Stimulated activated CD4-positive, alpha-beta T cell treated with anti-CD3 and anti-CD28 coated beads, TNF-alpha, amount 100 ng/mL, for 1 hour (primary cell): ENCODE measurements around the gene EXOC6B.

Source experiments
- DNase-seq, 3 donors: peaks; one replicate each; pipeline ENCODE4 v3.0.0-alpha.2; 2020; ENCODE audit warnings: low read depth in 3 of 3, low spot score in 1 of 3

EXOC6B gene

DNA sequence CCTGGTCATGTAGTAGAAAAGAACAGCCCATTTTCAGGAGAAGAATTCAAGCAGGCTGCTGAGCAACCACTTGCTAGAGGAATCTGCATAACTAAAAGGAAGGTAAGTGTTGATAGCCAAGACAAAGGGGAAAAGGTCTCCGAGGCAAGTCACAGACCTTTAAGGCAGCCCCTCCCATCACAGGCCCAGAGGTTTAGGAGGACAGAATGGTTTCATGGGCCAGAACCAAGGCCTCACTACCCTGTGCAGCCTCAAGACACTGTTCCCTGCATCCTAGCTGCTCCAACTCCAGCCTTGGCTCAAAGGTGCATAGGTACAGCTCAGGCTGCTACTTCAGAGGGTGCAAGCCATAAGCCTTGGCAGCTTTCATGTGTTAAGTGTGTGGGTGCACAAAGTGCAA lies 439.5 kb downstream of the EXOC6B start:
- DNase-seq: no peak

DNA sequence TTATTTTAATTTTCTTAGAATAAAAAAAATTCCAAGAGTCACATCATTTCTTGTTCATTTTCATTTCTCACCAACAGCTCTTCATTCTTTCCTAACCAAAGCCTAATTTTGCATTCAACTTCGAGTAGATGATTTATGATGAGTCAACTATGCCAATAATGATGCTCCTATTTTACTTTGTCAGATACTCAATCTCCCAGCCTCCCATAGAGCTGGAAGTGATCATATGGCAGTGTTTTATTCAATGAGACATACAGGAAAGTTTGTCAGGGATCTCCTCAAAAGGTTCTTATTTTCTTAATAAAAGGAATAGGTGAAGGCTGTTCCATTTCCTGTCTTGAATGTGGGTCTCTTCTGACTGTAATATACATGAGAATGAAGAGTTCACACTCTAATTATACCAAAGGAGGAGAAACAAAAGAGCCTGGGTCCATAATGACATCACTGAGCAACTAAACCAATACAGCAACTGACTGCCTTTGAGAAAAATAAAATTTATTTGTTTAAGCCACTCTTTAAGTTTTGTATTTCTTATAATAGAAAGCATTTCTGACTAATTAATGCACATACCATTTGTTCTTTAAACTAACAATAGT lies 447.0 kb downstream of the EXOC6B start:
- no peak for DNase-seq

DNA sequence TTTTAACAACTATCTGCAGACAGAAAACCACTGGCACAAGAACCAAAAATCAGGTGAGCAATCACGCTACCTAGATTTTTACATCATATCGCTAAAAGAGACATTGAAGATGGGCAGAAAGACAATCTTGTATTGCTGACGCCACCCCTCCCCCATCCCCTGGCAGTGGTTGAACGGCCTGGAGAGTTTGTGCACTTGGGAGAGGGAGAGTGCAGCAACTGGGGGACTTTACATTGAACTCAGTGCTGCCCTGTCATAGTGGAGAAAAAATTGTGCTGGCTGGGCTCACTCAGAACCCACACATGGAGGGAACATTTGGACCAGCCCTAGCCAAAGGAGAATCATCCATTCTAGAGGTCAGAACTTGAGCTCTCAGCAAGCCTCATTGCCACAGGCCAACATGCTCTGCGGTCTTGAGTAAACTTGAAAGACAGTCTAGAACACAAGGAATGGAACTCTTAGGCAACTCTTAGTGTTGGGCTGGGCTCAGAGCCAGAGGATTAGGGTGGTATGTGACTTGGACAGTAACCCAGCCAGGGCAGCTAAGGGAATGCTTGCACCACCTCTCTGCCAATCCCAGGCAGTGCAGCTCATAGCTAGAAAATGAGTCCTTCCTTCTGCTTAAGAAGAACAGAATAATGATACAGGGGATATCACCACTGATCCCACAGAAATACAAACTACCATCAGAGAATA lies 458.2 kb downstream of the EXOC6B start:
- no peak for DNase-seq

DNA sequence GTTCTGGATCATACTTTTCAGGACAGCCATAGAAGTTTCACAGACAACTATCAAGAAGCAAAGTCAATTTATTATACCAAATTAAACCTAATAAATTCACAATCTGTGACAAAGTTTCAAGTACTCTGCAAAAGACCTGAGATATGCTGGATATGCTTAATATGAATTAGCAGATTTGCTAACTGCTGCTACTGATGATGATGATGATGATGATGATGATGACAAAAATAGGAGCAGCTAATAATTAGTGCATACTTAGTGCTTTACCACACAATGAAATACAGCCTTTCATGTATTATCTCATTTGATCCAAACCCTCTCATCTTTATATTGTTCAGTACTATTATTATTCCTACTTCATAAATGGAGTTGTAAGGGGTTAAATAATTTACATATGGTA lies 462.4 kb downstream of the EXOC6B start:
- DNase-seq: no peak

DNA sequence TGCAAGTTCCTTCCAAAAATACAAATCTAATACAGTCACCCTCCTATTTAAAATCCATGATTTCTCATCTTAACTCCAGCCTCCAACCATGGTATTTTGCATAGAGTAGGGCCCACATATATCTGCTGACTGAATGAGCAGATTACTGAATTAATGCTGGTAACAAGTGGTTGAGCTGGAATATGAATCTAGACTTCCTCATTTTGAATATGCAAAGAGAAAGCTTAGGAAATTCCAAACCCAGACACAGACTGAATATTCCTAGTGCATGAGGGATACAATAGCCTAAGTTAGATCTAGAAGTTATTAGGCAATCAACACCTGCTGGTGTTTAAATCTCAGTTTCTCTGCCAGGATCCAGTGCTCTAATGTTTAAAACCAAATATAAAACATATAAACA lies 463.1 kb downstream of the EXOC6B start:
- no peak for DNase-seq

DNA sequence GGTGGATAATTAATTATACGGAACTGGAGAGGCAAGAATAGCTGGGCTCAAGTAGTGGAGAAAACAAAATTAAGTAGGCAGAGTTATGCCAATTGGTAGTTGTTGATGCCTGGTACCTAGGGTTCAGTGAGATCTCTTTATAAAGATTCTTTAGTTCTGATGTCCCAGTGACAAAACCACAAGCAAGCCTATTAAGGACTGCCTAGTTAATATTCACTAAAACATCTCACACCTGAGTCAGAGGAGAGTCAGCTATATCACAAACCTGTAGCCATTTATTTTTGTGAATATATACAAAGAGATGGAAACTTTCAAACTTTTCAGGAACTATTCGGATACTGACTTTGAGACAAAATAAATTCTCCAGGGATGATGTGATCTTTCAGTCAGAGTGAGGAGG lies 464.3 kb downstream of the EXOC6B start:
- DNase-seq: no peak

DNA sequence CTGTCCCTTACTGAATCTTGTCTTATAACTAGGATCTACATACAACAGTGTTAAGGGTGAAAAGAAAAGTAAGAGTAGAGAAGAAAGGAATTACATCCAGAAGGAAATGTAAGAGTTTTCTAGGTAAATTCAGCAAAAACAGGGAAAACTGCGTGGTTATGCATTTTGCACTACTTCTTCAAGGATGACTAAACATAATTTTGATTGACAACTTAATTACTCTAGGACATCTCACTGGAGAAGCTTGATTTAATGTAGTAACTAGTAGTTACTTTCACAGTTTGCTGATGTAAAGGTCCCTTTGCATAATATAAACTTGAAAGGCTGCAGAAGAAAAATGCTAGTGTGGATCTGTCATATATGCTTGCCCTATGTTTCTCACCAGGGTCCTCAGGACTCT lies 464.8 kb downstream of the EXOC6B start:
- no peak for DNase-seq

DNA sequence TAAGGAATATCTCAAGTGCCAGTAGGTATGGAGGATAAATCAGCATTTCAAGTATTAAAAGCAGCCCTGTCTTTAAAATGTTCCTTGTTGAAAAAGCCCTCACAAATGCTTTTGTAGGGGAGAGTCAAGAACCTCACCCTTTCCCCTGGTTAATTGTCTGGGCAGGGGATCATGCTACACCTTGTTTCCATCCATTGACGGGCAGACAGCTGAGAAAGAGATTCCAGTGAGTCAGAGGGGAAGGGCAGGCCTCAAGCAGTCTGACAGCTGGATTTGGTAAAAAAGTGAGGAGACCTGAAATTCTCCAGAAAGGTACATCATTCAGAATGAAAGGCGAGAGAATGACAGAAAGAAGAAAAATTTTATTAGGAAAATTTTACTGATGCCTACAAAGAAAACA lies 475.0 kb downstream of the EXOC6B start:
- DNase-seq: no peak

DNA sequence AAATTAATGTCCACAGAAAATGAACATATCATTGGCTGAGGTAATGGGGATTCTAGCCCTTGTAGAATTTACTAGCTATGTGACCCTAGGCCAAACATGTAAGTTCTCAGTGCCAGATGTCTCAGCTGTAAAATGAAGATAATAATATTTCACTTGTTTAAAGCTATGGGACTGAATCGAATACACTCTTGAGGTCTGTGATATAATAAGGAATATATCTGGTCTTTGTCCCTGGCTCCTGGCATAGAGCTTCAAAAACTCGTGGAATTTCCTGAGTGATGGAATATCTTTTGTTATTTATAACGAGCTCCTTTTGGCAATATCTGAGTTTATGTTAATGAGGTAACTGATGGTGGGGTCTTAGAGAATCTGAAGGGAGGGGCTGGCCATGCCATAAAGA lies 476.8 kb downstream of the EXOC6B start:
- DNase-seq: no peak

DNA sequence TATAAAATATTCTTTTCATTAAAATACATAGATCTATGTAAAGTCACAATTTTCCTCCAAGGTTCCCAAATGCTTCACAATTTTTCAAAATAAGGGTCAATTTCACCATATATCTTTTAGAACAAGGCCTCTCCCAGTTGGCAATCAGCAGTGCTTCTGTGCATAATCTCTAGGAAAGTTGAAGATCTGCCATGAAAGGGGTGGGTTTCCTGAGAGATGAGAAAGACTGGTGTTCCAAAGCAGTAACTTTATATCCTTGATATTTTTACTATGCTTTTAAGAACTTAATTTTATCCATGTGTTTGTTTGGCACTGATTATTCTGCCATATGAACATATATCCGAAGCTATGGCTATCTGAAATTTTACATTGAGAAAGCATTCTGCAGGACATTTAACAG lies 478.8 kb downstream of the EXOC6B start:
- no peak for DNase-seq

DNA sequence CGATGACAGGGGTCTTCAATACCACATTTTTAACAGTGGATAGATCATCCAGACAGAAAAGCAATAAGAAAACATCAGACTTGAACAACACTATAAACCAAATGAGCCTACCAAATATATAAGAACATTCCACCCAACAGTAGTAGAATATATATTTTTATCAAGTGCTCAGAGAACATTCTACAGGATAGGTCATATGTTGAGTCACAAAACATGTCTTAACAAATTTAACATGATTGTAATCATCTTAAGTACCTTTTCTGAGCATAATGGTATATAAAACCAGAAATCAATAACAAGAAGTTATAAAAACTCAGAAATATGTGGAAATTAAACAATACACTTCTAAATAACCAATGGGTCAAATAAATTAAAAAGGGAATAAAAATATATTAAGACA lies 484.2 kb downstream of the EXOC6B start:
- DNase-seq: no peak

DNA sequence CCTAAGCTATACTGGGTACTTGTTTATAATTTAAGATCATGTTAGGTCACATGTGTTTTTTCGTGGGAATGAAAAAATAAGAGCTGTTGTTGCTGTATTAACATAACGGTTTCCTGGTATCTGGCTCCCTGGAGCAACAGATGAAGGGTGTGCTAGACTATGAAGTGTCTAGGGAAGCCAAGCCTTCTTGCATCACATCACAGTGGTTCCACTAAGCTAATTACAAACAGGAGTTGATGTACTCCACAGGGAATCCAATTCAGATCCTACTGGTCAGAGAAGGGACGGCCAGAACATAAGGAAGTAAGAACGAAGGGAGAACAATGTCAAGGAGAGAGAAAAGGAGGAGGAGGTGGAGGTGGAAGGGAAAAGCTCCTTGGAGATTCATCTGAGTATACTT lies 485.2 kb downstream of the EXOC6B start:
- DNase-seq: no peak

DNA sequence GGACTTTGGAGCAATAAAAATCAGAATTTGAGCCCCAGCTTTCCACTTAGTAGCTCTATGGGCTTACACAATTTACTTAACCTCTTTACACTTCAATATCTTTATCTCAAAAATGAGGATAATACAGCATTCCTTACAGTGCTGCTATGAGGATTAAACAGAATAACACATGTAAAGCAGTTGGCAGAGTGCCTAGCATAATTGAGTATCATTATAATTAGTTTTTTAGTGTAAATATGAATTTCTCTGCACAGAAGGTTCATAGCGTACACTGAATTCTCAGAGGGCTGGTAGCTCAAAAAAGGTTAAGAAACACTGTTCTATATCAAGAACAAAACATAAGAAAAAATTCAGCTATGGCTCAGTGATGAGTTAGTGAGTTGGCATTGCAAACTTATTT lies 487.8 kb downstream of the EXOC6B start:
- DNase-seq: no peak

DNA sequence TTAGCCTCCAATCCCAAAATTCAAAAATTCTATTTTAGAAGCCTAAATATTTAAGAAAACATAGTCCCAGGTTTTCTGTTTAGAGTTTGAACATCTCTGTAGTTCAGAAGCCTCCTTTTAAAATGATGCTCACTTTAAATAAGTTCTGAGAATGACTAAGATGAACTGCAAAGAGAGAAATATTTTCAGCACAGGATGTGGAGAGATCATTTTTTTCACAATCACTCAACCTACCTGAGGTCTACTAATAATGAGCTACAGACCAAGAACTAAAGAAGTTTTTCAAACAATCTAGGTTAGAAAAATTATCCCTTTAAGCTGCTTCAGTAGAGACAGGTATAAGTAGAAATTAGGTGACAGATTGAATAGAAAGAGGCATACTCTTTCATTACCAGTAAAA lies 493.1 kb downstream of the EXOC6B start:
- DNase-seq: no peak

DNA sequence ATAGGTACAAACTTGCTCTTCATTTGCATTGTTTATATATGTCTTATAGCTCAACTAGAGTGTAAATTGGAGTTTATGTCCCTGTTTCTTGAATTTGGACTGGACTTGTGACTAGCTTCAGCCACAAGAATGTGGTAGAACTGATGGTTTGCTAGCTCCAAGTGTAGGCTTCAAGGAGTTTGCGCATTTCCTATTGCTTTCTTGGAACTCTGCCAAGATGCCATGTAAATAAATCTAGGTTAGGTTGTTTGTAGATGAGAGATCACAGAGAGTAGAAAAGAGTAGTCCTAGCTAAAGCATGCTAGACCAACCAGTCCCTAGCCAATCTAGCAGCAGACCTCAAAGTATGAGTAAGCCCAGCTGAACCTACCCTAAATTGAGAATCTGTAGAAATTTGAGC lies 495.2 kb downstream of the EXOC6B start:
- no peak for DNase-seq

DNA sequence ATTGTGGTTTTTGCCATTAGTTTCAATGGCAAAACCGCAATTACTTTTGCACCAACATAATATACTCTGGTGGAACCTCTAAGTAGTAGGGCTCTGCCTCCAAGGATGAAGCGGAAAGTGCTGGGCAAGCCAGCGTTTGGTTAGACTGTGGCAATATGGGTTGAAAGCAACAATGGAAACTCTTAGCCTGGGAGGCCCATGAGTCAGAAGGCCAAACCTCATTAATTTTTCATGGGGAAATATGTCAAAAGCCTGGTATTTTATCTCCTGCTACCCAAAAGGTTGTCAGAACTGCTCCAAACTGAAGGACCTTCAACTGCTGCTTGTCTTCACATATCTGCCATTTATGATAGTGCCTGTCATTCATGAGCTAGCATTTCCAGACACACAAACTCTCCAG lies 499.1 kb downstream of the EXOC6B start:
- DNase-seq: no peak

DNA sequence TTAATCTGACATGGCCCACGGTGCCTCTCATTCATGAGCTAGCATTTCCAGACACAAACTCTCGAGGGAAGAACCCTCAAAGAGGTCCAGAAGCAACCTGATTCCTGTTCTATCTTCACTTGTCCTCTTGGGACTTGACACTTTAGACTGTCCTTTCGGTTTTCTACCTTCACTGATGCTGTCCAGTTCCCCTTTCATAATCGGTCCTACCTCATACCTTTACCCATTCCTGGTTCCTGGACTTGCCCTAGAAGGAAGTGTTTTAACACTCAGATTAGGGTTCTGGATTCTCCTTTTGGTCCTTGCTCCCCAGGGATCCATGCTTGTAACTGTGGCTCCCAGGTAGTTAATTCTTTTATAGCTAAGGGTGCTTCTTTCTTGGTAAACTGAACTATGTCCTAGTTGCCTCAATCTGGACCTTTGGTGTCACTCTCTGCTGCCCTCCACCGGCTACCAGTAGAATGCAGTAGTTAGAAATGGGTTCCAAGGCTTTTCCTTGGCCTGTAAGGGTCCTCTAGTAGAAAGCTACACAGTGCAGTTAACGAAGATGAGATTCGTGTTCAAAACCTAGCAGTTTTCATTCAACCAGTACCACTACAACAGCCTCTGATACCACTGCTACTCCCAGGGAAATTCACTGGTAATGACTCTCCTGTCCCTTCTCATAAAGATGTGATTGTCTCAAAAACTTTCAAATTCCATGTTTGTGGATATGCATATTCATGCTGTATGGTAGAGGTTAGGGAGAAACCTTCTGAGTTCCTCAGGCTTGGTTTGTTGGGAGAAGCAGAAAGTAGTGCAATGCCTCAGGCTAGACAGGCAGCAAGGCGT lies 500.0 kb downstream of the EXOC6B start:
- DNase-seq: no peak

DNA sequence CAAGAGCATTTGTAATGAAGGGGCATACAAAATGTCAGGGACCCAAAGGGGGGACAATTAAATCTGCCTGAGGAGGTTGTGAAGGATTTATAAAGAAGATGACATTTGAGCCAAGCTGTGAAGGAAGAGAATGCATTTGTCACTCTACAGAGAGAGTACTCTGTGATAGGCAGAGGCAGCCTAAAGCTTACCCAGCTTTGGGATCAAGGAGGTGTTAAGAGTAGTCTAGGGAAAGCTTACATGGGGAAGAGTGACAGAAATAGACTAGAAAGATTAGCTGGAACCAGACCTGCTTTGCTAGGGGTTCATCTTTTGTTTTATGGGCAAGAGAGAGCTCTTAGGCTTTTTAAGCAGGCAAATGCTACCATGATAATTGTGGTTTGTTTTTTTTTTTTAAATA lies 509.1 kb downstream of the EXOC6B start:
- DNase-seq: no peak

DNA sequence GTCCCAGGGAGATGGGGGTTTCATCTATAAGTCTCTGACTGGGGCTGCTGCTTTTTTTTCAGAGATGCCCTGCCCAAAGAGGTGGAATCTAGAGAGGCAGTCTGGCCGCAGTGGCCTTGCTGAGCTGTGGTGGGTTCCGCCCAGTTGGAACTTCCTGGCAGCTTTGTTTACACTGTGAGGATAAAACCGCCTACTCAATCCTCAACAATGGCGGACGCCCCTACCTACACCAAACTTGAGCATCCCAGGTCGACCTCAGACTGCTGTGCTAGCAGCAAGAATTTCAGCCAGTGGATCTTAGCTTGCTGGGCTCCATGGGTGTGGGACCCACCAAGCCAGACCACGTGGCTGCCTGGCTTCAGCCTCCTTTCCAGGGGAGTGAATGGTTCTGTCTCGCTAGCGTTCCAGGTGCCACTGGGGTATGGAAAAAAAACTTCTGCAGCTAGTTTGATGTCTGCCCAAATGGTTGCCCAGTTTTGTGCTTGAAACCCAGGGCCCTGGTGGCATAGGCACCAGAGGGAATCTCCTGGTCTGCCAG lies 525.6 kb downstream of the EXOC6B start:
- no peak for DNase-seq

DNA sequence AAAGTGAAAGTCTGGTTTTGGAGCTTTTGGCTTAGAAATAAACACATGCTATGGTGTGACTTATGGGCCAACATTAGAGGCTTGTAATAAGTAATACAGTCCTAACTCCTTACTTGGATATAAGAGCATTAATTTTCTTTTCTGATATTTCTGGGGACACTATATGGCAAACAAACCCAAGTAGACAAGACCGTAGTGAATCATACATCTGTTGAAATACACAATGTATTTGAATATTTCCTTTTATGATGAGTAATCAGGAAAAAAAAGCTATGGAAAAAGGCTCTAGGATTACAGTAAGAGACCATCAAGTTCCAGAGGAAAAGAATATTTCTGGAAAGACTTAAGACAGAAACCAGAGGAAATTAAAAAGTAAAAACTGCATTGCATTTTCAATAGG lies 532.2 kb downstream of the EXOC6B start:
- DNase-seq: no peak

DNA sequence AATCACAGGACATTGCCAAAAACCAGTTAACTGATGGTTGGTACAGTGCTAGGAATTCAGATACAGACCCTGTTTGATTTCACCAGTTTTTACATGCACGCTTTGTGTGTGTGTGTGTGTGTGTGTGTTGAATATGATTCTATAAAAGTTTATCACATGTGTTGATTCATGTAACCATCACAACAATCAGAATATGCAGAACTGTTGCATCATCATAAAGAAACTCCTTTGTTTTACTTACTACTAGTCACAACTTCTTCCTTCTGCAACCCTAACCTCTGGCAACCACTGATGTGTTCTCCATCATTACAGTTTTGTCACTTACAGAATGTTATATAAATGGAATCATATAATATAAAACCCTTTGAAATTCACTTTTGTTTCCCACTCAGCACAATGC lies 533.4 kb downstream of the EXOC6B start:
- DNase-seq: no peak

DNA sequence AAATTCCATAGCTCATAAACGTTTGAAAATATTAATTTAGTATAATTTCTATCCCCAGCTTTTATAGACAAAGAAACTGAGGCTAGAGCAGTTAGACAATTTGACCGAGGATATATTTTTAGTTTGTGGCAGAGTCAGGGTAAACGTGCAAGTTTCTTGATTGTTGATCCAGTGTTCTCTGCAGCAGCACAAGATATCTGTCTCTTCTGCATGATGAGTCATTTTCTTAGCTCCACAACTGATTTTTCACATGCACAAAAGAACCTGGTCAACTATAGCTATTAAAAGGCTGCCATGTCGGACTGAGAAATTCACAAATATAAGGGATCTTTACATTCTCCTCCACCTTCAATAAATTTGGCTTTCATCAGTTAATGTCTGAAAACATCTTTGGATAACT lies 534.8 kb downstream of the EXOC6B start:
- DNase-seq: no peak
